Heart left ventricle (tissue), 16 donors: Measurements from ENCODE around the gene LYRM4. TPM values are rescaled to one million over a fixed set of nuclear protein-coding genes. Genes with fewer than 3 reads are reported as not detected.

ENCODE experiments used
- ATAC-seq, 4 donors: fragments of 200-7000 bp; cut with Tn5 transposase; one replicate each; pipeline ENCODE4 v1.9.1; 2020 to 2022; ENCODE audit warnings: moderate library complexity in 4 of 4, mild to moderate bottlenecking in 3 of 4, moderate number of reproducible peaks in 1 of 4
- DNase-seq, 5 donors: peaks; one replicate each; pipeline ENCODE4 v3.0.0-alpha.2; 2020
- H3K27ac ChIP-seq, 12 donors: fragments of 200-600 bp; sonication (generic) in 4 of 12; one replicate each; pipeline versions ENCODE4 v1.5.0 to v1.8.0; 2016 to 2022; ENCODE audit warnings: mild to moderate bottlenecking in 2 of 12
- H3K27me3 ChIP-seq, 9 donors: fragments of 200-600 bp; sonication (generic) in 2 of 9; one replicate each; pipeline versions ENCODE4 v1.5.1 to v1.8.0; 2016 to 2022; ENCODE audit warnings: mild to moderate bottlenecking in 3 of 9
- H3K36me3 ChIP-seq, 9 donors: fragments of 200-600 bp; sonication (generic) in 2 of 9; one replicate each; pipeline versions ENCODE4 v1.5.0 to v1.8.0; 2018 to 2022; ENCODE audit warnings: mild to moderate bottlenecking in 2 of 9
- H3K4me1 ChIP-seq, 12 donors: fragments of 200-600 bp; sonication (generic) in 4 of 12; one replicate each; pipeline versions ENCODE4 v1.5.0 to v1.8.0; 2016 to 2022; ENCODE audit warnings: mild to moderate bottlenecking in 3 of 12
- H3K4me3 ChIP-seq, 12 donors: fragments of 200-600 bp; sonication (generic) in 4 of 12; one replicate each; pipeline versions ENCODE4 v1.5.0 to v1.8.0; 2017 to 2022; ENCODE audit warnings: mild to moderate bottlenecking in 9 of 12, moderate library complexity in 4 of 12
- H3K9me3 ChIP-seq, 12 donors: fragments of 200-600 bp; sonication (generic) in 4 of 12; one replicate each; pipeline versions ENCODE4 v1.5.0 to v1.8.0; 2016 to 2022; ENCODE audit warnings: mild to moderate bottlenecking in 1 of 12
- CTCF ChIP-seq, 12 donors: fragments of 200-600 bp; sonication (generic) in 4 of 12; IDR thresholded peaks; one replicate each; pipeline versions ENCODE4 v1.5.0 to v1.8.0; 2018 to 2022; ENCODE audit warnings: antibody characterized with exemption in 12 of 12, mild to moderate bottlenecking in 5 of 12
- POLR2A ChIP-seq, 2 donors: fragments of 450-650 bp; IDR thresholded peaks; one replicate each; pipeline ENCODE4 v1.6.1; 2017; ENCODE audit warnings: antibody characterized with exemption in 2 of 2, mild to moderate bottlenecking in 2 of 2, moderate library complexity in 2 of 2
- WGBS, 4 donors: extraction: QIAGEN DNeasy Blood & Tissue Kit in 2 of 4; methylation state at CpG; one replicate each; pipeline versions ENCODE4 v1.1.5 to v1.1.7; 2013 to 2018; 5-methylcytosine and 5-hydroxymethylcytosine counted together
- intact Hi-C, 10 donors: fragments of 100-400 bp; cut with DNase I; formaldehyde crosslinking; loops; one replicate each; pipeline versions ENCODE4 v1.11.1 to v1.14.2; 2022
- polyA plus RNA-seq, 2 donors: library from polyadenylated mRNA; stranded (reverse); fragments of 200-250 nt; gene quantifications; one replicate each; pipeline ENCODE4 v1.2.3, GENCODE V29; 2013
- total RNA-seq, 9 donors: library from RNA; depleted of rRNA in 2 of 9; stranded (reverse); fragments of >200 nt in 2 of 9; fragmentation: NEBNext Ultra II Directional in 3 of 9; extraction: Animal tissue kit (Norgen Biotek cat#: 25700) in 3 of 9; gene quantifications; one replicate each; pipeline versions ENCODE4 v1.1.0 to v1.2.4, GENCODE V29; 2016 to 2023
- donor health status: ischemic (EF 13 %, LVEDD 7.1; RV severe dilation, severe dysfunction).
- donor health status: healthy with polysubstance abuse.
- donor health status: DM: no; HTN: yes; CAD: no.
- donor health status: DM: no; HTN: no; CAD: no.
- donor health status: ischemic (EF 25% LVEDD 6.9; RV normal size, moderate dysfunction).
- donor health status: ischemic (EF 25% LVEDD 5.7; RV mildly dilated, moderate dysfunction).
- donor health status: healthy.
- donor health status: DM: yes; HTN: yes; CAD: no.
- donor health status: ischemic (EF 35%, LVEDD 5.7; RV mildly dilated, moderate dysfunction).
- donor health status: nonischemic (EF 11% LVEDD 7.7; RV severe dilation, severe dysfunction).
- donor health status: DM: yes; HTN: yes; CAD: no.
- donor health status: PGD.
- donor health status: ischemic (EF 29% LVEDD 5.4; RV normal size, mild dysfunction).
- donor health status: nonischemic (EF 23%, LVEDD 6.1; RV moderate dilation, normal function).

Gene LYRM4
- total and polyA plus RNA-seq, 11 donors: 18.8 to 39.7 (median 21.3) TPM

GRCh38 chr6:5211492-5211891 lies 49.3 kb downstream of the LYRM4 start:
- peaks cover 0 to 47% (median 25%) of the 10 kb centered on the region in 12 donors for H3K4me1 ChIP-seq
- no peak overlapping the region for H3K27ac ChIP-seq

GRCh38 chr6:5208471-5208971 lies 52.2 kb downstream of the LYRM4 start:
- Histone ChIP-seq H3K4me1 (peaks cover 17 to 66% (median 45%) of the 10 kb centered on the region in 12 donors), H3K27me3 (no peaks in the 10 kb centered on the region), H3K36me3 (peaks cover 0 to 8% (median 0%) of the 10 kb centered on the region in 9 donors), H3K9me3 (no peaks in the 10 kb centered on the region), H3K27ac (peak overlapping the region in 7 of 12 donors; percentile 6 to 91 (median 34)), H3K4me3 (no peak overlapping the region)
- intact Hi-C loops: loop anchor here in 3 of 10 donors (5.0 to 10.0 kb wide), 2 partner anchors 54 to 124 kb away; partner anchors contain the start of genes FARS2 (in 2 of the 3), LYRM4 (in 2 of the 3) and PPP1R3G (in 1 of the 3)
- WGBS, 4 donors: 59 to 73% (median 65%) methylated on average over 5 of the region's 5 CpGs
- DNase-seq: no peak
- TF ChIP-seq POLR2A (IDR thresholded peaks at IDR 0.05) (no peak), CTCF (IDR thresholded peaks at IDR 0.05) (no peak)
- no peak for ATAC-seq

More at GRCh38 chr6:5211492-5211891, 49.3 kb downstream of the LYRM4 start:
- DNase-seq (no peak), ATAC-seq (no peak)
- intact Hi-C loops: loop anchor here in 7 of 10 donors (5.0 to 10.0 kb wide), 9 partner anchors 64 to 193 kb away; no protein-coding TSS in a partner anchor
- Histone ChIP-seq H3K27me3 (no peaks in the 10 kb centered on the region), H3K9me3 (no peaks in the 10 kb centered on the region), H3K4me3 (no peak overlapping the region), H3K36me3 (peaks cover 0 to 9% (median 3%) of the 10 kb centered on the region in 9 donors)
- no peak for TF ChIP-seq POLR2A (IDR thresholded peaks at IDR 0.05)
- no peak for TF ChIP-seq CTCF (IDR thresholded peaks at IDR 0.05)
- 87 to 95% (median 93%) methylated on average over 1 of the region's 1 CpG for WGBS, 4 donors

GRCh38 chr6:5208057-5208456 lies 52.7 kb downstream of the LYRM4 start:
- no peak for DNase-seq
- intact Hi-C loops: loop anchor here in 3 of 10 donors (5.0 to 10.0 kb wide), 2 partner anchors 54 to 123 kb away; partner anchors contain the start of genes FARS2 (in 2 of the 3), LYRM4 (in 2 of the 3) and PPP1R3G (in 1 of the 3)
- TF ChIP-seq CTCF (IDR thresholded peaks at IDR 0.05) (no peak), POLR2A (IDR thresholded peaks at IDR 0.05) (no peak)
- no peaks in the 10 kb centered on the region for H3K9me3 ChIP-seq
- H3K36me3 ChIP-seq: peaks cover 0 to 3% (median 0%) of the 10 kb centered on the region in 9 donors
- no peaks in the 10 kb centered on the region for H3K27me3 ChIP-seq
- peaks cover 17 to 65% (median 47%) of the 10 kb centered on the region in 12 donors for H3K4me1 ChIP-seq
- peak overlapping the region in 8 of 12 donors; percentile 2 to 91 (median 31) for H3K27ac ChIP-seq
- ATAC-seq: no peak
- WGBS, 4 donors: 61 to 80% (median 62%) methylated on average over 2 of the region's 2 CpGs
- no peak overlapping the region for H3K4me3 ChIP-seq

- intact Hi-C loops: loop anchor here in 3 of 10 donors (5.0 to 10.0 kb wide), 2 partner anchors 55 to 122 kb away; partner anchors contain the start of genes FARS2 (in 2 of the 3), LYRM4 (in 2 of the 3) and PPP1R3G (in 1 of the 3)
- H3K9me3 ChIP-seq: no peaks in the 10 kb centered on the region
- no peak for TF ChIP-seq CTCF (IDR thresholded peaks at IDR 0.05)
- no peaks in the 10 kb centered on the region for H3K27me3 ChIP-seq
- no peaks in the 10 kb centered on the region for H3K36me3 ChIP-seq
- no peak overlapping the region for H3K4me3 ChIP-seq
- ATAC-seq (peak in 2 of 4 donors; percentile 7 to 17), DNase-seq (no peak)
- peaks cover 17 to 65% (median 47%) of the 10 kb centered on the region in 12 donors for H3K4me1 ChIP-seq
- WGBS, 4 donors: 61 to 68% (median 64%) methylated on average over 6 of the region's 6 CpGs
- peak overlapping the region in 10 of 12 donors; percentile 21 to 93 (median 83) for H3K27ac ChIP-seq
Measured at GRCh38 chr6:5206920-5207561, 53.7 kb downstream of the LYRM4 start.
